ENCODE results near the gene RGS16. TPM values are rescaled to one million over a fixed set of nuclear protein-coding genes. Genes with fewer than 3 reads are reported as not detected.

Gene RGS16
- total RNA-seq, 2 experiments from 2014 or later = 20.1 to 29.5 TPM

DNA sequence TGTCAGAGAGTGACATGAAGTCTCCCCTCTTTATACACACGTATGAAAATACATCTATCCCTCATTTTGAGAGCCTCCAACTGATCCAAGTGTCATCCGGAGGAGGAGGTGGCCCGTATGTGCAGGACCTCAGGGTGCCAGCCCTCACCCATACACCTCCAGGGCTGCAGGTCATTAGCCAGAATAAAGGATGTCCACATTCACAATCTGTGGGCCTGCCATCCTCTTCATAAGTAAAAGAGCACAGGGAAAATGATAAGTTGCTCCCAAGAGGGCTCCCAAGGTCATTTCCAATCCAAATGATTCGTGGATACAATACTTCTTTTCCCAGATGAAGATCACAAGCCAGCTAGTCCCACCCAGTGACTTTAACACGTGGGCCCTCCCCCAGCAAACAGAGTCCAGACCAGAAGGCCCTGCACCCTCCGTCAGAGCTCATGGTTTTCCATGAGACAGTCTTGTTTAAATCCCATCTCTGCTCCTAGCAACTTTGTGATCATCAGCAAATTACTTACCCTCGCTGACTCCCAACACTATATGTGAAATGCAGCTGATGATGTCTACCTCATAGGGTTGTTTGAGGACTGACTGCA, 43.7 kb downstream of the RGS16 start:
- CTCF ChIA-PET (ENCODE audit: unreplicated experiment) = no interaction called here
- intact Hi-C loops (cut with micrococcal nuclease; ENCODE audit: unreplicated experiment) = loop anchor here (10.0 kb wide), 1 partner anchor 116 kb away; no protein-coding TSS in a partner anchor
- H3K4me1 ChIP-seq (ENCODE audit: insufficient read depth, low read length, poor library complexity, severe bottlenecking) = peaks cover 7% of the 10 kb centered on the region
- no peak for DNase-seq (ENCODE audit: low spot score)
- no peaks in the 10 kb centered on the region for H3K9me3 ChIP-seq (ENCODE audit: low read length)
- BruUV-seq (replicated peaks) = no TSS peak
- H3K4me2 ChIP-seq (ENCODE audit: low read length) = no peak overlapping the region
- TF ChIP-seq, protein P1, sequence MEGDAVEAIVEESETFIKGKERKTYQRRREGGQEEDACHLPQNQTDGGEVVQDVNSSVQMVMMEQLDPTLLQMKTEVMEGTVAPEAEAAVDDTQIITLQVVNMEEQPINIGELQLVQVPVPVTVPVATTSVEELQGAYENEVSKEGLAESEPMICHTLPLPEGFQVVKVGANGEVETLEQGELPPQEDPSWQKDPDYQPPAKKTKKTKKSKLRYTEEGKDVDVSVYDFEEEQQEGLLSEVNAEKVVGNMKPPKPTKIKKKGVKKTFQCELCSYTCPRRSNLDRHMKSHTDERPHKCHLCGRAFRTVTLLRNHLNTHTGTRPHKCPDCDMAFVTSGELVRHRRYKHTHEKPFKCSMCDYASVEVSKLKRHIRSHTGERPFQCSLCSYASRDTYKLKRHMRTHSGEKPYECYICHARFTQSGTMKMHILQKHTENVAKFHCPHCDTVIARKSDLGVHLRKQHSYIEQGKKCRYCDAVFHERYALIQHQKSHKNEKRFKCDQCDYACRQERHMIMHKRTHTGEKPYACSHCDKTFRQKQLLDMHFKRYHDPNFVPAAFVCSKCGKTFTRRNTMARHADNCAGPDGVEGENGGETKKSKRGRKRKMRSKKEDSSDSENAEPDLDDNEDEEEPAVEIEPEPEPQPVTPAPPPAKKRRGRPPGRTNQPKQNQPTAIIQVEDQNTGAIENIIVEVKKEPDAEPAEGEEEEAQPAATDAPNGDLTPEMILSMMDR (conservative IDR thresholded peaks at IDR 0.05; ENCODE audit: low read length) = no peak
- TF ChIP-seq EZH2phosphoT487 (IDR thresholded peaks at IDR 0.05; ENCODE audit: borderline replicate concordance, low read depth, low read length) = no peak
- no peak overlapping the region for H3K4me3 ChIP-seq (ENCODE audit: low read depth, low read length, poor library complexity, severe bottlenecking)
- no peak overlapping the region for H3K27ac ChIP-seq (ENCODE audit: low read depth, low read length, poor library complexity, severe bottlenecking)
- POLR2A ChIA-PET = no interaction called here
- H3K36me3 ChIP-seq (ENCODE audit: insufficient read depth, low read length) = no peaks in the 10 kb centered on the region
- H3K9me2 ChIP-seq (ENCODE audit: insufficient read depth, low read length) = no peaks in the 10 kb centered on the region
- no peaks in the 10 kb centered on the region for H3K79me2 ChIP-seq (ENCODE audit: insufficient read depth, low read depth, low read length)
- no peak overlapping the region for H2AFZ ChIP-seq (ENCODE audit: low read length)
- no peaks in the 10 kb centered on the region for H4K20me1 ChIP-seq (ENCODE audit: insufficient read depth, low read length)

DNA sequence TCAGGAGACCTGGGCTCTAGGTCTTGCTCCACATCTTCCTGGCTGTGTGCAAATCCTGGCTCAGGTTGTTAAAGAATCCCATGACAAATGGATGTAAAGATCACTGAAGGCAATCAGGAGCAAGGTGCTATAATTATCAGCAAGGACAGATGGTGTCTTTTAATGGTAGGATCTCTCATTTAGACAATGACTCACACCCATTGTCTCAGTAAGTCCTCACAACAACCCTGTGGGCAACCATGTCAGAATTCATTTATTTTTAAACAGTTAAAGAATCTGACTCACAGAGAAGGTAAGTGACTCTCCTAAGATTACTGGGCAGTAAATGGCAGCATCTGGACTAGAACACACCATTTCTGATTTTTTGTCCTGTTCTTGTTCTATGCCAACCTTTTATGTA, 47.9 kb downstream of the RGS16 start:
- Histone ChIP-seq H2AFZ (ENCODE audit: low read length) (no peak overlapping the region), H3K27ac (ENCODE audit: low read depth, low read length, poor library complexity, severe bottlenecking) (no peak overlapping the region), H3K4me2 (ENCODE audit: low read length) (no peak overlapping the region), H4K20me1 (ENCODE audit: insufficient read depth, low read length) (no peaks in the 10 kb centered on the region), H3K4me3 (ENCODE audit: low read depth, low read length, poor library complexity, severe bottlenecking) (no peak overlapping the region), H3K4me1 (ENCODE audit: insufficient read depth, low read length, poor library complexity, severe bottlenecking) (peaks cover 6% of the 10 kb centered on the region), H3K9me3 (ENCODE audit: low read length) (no peaks in the 10 kb centered on the region), H3K9me2 (ENCODE audit: insufficient read depth, low read length) (no peaks in the 10 kb centered on the region), H3K79me2 (ENCODE audit: insufficient read depth, low read depth, low read length) (no peaks in the 10 kb centered on the region), H3K36me3 (ENCODE audit: insufficient read depth, low read length) (no peaks in the 10 kb centered on the region)
- intact Hi-C loops (cut with micrococcal nuclease; ENCODE audit: unreplicated experiment) = no loop called here
- POLR2A ChIA-PET = no interaction called here
- DNase-seq (ENCODE audit: low spot score) = no peak
- CTCF ChIA-PET (ENCODE audit: unreplicated experiment) = no interaction called here
- no TSS peak for BruUV-seq (replicated peaks)
- TF ChIP-seq, protein P1 (conservative IDR thresholded peaks at IDR 0.05; ENCODE audit: low read length) = no peak
- TF ChIP-seq EZH2phosphoT487 (IDR thresholded peaks at IDR 0.05; ENCODE audit: borderline replicate concordance, low read depth, low read length) = no peak

DNA sequence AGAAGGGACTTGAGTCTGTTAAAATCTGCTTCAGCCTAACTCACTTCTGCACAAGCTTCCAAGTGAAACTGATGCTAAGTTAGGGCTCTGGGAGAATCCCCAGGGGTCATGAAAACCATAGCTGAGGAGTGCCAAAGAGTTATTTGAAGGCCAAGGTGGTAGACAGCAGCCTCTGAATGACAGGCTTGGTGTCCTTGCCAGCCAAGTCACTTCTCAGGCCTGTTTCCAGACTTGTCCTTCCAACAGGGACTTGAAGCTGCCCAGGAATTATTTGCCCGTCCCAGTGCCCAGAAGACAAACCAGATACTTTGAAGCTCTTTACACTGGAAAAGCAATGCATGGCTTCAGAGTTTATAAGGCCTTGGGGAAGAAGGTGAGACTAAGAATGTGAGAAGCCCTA, 48.7 kb downstream of the RGS16 start:
- no peaks in the 10 kb centered on the region for H3K79me2 ChIP-seq (ENCODE audit: insufficient read depth, low read depth, low read length)
- H3K4me2 ChIP-seq (ENCODE audit: low read length) = no peak overlapping the region
- H4K20me1 ChIP-seq (ENCODE audit: insufficient read depth, low read length) = no peaks in the 10 kb centered on the region
- H3K36me3 ChIP-seq (ENCODE audit: insufficient read depth, low read length) = no peaks in the 10 kb centered on the region
- no peak overlapping the region for H2AFZ ChIP-seq (ENCODE audit: low read length)
- no peaks in the 10 kb centered on the region for H3K9me3 ChIP-seq (ENCODE audit: low read length)
- no peak for TF ChIP-seq EZH2phosphoT487 (IDR thresholded peaks at IDR 0.05; ENCODE audit: borderline replicate concordance, low read depth, low read length)
- TF ChIP-seq, protein P1 (conservative IDR thresholded peaks at IDR 0.05; ENCODE audit: low read length) = no peak
- no peak overlapping the region for H3K27ac ChIP-seq (ENCODE audit: low read depth, low read length, poor library complexity, severe bottlenecking)
- DNase-seq (ENCODE audit: low spot score) = no peak
- POLR2A ChIA-PET = no interaction called here
- H3K4me1 ChIP-seq (ENCODE audit: insufficient read depth, low read length, poor library complexity, severe bottlenecking) = peaks cover 6% of the 10 kb centered on the region
- H3K9me2 ChIP-seq (ENCODE audit: insufficient read depth, low read length) = no peaks in the 10 kb centered on the region
- intact Hi-C loops (cut with micrococcal nuclease; ENCODE audit: unreplicated experiment) = no loop called here
- BruUV-seq (replicated peaks) = no TSS peak
- no peak overlapping the region for H3K4me3 ChIP-seq (ENCODE audit: low read depth, low read length, poor library complexity, severe bottlenecking)
- CTCF ChIA-PET (ENCODE audit: unreplicated experiment) = no interaction called here

Data from OCI-LY7 (cell line).